HepG2 (cell line): Measurements from ENCODE around the gene SGCE.

ENCODE experiments used
- ATF1 ChIP-seq: IDR thresholded peaks from 2 replicates; pipeline ENCODE4 v1.6.1; 2016; ENCODE audit warnings: mild to moderate bottlenecking, control low read depth
- HHEX ChIP-seq: IDR thresholded peaks from 2 replicates; pipeline ENCODE4 v1.6.1; 2016; ENCODE audit warnings: control low read depth
- ZBTB49 ChIP-seq: sonication (generic); formaldehyde crosslinking; IDR thresholded peaks from 2 replicates; pipeline ENCODE4 v1.4.0; 2020; ENCODE audit warnings: missing genetic modification reagents, borderline replicate concordance
- TF ChIP-seq, protein P1 (sequence below): sonication (generic); formaldehyde crosslinking; IDR thresholded peaks from 2 replicates; pipeline ENCODE4 v1.4.0; 2020; ENCODE audit warnings: missing genetic modification reagents

DNA sequence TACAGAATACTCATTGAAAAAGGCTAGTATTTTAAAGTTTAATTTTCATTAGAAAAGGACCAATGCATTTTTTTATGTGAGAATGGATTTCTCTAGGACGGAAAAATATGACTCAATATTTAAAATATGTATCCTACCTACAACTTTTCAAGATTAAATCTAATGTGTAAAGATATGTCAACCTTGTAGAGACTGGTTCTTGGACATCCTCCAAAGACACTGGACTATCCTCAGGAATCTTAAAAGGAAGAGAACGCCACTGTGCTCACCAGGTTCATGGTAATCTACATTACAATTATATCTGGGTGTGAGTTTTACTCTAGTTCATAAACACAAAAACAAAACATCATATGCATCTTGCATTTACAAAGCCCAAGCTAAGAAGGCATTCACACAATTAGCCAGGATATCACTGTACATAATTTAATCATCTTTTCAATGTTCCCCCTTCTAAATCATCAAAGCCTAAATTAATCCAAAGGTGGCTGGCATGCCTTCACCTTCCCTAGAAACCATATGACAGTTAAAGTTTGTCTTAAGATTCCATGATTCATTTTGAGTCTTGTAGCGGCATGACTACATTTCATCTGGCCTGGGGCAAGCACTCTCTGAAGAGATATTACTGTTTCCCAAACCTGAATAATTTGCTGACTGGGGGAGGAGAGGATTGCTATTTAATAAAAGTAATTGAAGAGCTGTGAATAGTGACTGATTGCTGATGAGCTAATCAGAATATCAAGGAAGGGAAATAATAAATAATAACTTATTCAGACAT is 12.0 kb downstream of the SGCE start:
- TF ChIP-seq, protein P1, sequence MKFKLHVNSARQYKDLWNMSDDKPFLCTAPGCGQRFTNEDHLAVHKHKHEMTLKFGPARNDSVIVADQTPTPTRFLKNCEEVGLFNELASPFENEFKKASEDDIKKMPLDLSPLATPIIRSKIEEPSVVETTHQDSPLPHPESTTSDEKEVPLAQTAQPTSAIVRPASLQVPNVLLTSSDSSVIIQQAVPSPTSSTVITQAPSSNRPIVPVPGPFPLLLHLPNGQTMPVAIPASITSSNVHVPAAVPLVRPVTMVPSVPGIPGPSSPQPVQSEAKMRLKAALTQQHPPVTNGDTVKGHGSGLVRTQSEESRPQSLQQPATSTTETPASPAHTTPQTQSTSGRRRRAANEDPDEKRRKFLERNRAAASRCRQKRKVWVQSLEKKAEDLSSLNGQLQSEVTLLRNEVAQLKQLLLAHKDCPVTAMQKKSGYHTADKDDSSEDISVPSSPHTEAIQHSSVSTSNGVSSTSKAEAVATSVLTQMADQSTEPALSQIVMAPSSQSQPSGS (CRISPR knock-in tag): no peak
- no peak for TF ChIP-seq ZBTB49 (CRISPR knock-in tag)
- TF ChIP-seq HHEX (CRISPR knock-in tag): no peak
- no peak for TF ChIP-seq ATF1
